HEK293T (cell line): ENCODE measurements around the gene SEMA3C.

ENCODE experiments used
- CTCF ChIA-PET: fragments of 350-600 bp; formaldehyde crosslinking; extraction: SDS; loops from one replicate; lab custom pipeline; 2021; ENCODE audit warnings: antibody characterized with exemption, inconsistent platforms; lab: Yijun Ruan, JAX
- POLR2A ChIA-PET: fragments of 350-600 bp; formaldehyde crosslinking; extraction: SDS; loops from one replicate; lab custom pipeline; 2020; ENCODE audit warnings: antibody characterized with exemption, inconsistent platforms; lab: Yijun Ruan, JAX
- DNase-seq: peaks from one replicate; pipeline ENCODE4 v3.0.0; 2012; ENCODE audit warnings: mixed read lengths; ENCODE audit errors: extremely low spot score
- ARNT ChIP-seq: fragments of 450-650 bp; IDR thresholded peaks from 2 replicates; pipeline ENCODE4 v1.6.1; 2017; ENCODE audit warnings: mild to moderate bottlenecking
- BHLHE40 ChIP-seq: fragments of 450-650 bp; IDR thresholded peaks from 2 replicates; pipeline ENCODE4 v1.6.1; 2016; ENCODE audit warnings: mild to moderate bottlenecking, moderate library complexity, borderline replicate concordance
- CTBP1 ChIP-seq: fragments of 450-650 bp; IDR thresholded peaks from 2 replicates; pipeline ENCODE4 v1.6.1; 2016; ENCODE audit warnings: borderline replicate concordance
- ELF4 ChIP-seq: fragments of 450-650 bp; IDR thresholded peaks from 2 replicates; pipeline ENCODE4 v1.6.1; 2017; ENCODE audit warnings: antibody characterized with exemption
- FOXA1 ChIP-seq: fragments of 450-650 bp; IDR thresholded peaks from 2 replicates; pipeline ENCODE4 v1.6.1; 2016; ENCODE audit warnings: mild to moderate bottlenecking
- FOXK2 ChIP-seq: fragments of 450-650 bp; IDR thresholded peaks from 2 replicates; pipeline ENCODE4 v1.6.1; 2016; ENCODE audit warnings: mild to moderate bottlenecking
- FOXM1 ChIP-seq: fragments of 450-650 bp; IDR thresholded peaks from 2 replicates; pipeline ENCODE4 v1.6.1; 2017; ENCODE audit warnings: mild to moderate bottlenecking, borderline replicate concordance
- HDGF ChIP-seq: fragments of 450-650 bp; IDR thresholded peaks from 2 replicates; pipeline ENCODE4 v1.6.1; 2017; ENCODE audit warnings: antibody characterized with exemption, borderline replicate concordance
- L3MBTL2 ChIP-seq: fragments of 450-650 bp; conservative IDR thresholded peaks from 2 replicates; pipeline ENCODE4 v1.6.1; 2016; ENCODE audit warnings: mild to moderate bottlenecking
- LEF1 ChIP-seq: fragments of 450-650 bp; IDR thresholded peaks from 2 replicates; pipeline ENCODE4 v1.6.1; 2017; ENCODE audit warnings: mild to moderate bottlenecking, borderline replicate concordance
- NFRKB ChIP-seq: fragments of 450-650 bp; IDR thresholded peaks from 2 replicates; pipeline ENCODE4 v1.6.1; 2016; ENCODE audit warnings: mild to moderate bottlenecking, moderate library complexity
- SP1 ChIP-seq: fragments of 450-650 bp; IDR thresholded peaks from 2 replicates; pipeline ENCODE4 v1.6.1; 2017
- SUZ12 ChIP-seq: fragments of 450-650 bp; IDR thresholded peaks from 2 replicates; pipeline ENCODE4 v1.6.1; 2016; ENCODE audit warnings: mild to moderate bottlenecking
- TARDBP ChIP-seq: fragments of 450-650 bp; IDR thresholded peaks from 2 replicates; pipeline ENCODE4 v1.6.1; 2016
- ZNF384 ChIP-seq: fragments of 450-650 bp; IDR thresholded peaks from 2 replicates; pipeline ENCODE4 v1.6.1; 2016
- TF ChIP-seq, protein P1 (sequence below): fragments of 450-650 bp; IDR thresholded peaks from 2 replicates; pipeline ENCODE4 v1.6.1; 2016

SEMA3C gene

DNA sequence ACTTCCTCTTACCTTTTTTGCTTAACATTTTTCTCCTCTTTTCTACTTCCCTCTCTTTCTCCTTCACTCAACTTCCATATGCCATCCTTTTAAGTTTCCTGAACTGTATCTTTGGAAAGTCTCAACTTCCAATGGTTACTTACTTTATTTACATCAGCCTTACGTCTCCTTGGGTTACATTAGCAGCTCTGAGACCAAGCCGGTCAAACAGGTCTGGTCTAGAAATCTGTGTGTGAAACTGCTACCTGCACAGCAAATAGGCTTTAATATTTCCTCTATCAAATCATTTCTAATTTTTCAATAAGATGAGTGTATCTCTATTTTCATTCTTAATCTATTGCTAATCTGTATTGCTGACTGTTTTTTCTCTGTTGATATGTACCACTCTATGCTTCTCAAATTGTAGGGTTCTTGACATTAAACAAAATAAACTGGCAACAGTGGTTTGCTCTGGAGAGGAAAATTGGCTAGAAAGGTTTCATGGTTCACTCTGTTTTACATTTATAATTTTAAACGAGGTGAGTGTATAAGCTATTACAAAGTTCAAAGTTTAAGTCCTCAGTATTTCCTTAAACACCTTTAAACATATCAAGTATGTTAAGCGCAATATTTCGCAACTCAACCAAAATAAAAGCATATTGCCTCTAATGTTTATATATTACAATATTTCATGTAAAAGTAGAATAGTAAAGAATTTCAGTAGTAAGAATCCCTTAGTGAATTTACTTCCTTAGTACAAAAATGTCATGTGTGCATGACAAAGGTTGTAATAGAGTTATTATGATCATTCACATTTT lies 3.6 kb upstream of the SEMA3C start:
- TF ChIP-seq SP1 (no peak), FOXA1 (no peak), ELF4 (no peak), CTBP1 (no peak)
- TF ChIP-seq, protein P1, sequence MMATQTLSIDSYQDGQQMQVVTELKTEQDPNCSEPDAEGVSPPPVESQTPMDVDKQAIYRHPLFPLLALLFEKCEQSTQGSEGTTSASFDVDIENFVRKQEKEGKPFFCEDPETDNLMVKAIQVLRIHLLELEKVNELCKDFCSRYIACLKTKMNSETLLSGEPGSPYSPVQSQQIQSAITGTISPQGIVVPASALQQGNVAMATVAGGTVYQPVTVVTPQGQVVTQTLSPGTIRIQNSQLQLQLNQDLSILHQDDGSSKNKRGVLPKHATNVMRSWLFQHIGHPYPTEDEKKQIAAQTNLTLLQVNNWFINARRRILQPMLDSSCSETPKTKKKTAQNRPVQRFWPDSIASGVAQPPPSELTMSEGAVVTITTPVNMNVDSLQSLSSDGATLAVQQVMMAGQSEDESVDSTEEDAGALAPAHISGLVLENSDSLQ, result no peak
- POLR2A ChIA-PET, result no interaction called here
- no peak for DNase-seq
- CTCF ChIA-PET, result no interaction called here

DNA sequence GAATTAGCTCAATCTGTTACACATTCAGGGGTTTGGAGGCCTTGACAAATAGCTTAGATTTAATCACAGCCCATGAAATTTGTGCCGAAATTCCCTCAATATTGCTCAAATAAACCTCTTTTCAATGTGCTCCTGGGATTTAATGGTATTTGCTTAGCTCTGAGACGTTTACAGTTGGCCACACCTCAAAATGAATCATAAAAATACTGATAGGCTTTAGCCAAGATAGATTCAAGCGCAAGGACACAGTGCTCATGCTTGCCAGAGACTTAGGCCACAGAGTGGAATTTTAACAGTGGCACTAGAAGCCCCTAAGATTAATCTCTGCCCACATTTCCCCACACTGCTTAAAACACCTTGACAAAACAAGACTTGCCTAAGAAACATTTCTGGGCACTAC lies 2.3 kb upstream of the SEMA3C start:
- POLR2A ChIA-PET, result no interaction called here
- no peak for DNase-seq
- CTCF ChIA-PET, result interaction anchor here (0.6 to 2.4 kb wide), 2 partner anchors 11 to 197 kb away, joined by 3 to 6 read pairs; no protein-coding TSS in a partner anchor
- peak; percentile 30; the same call in 1 of the 2 replicates for TF ChIP-seq FOXA1
- TF ChIP-seq FOXK2, result no peak

DNA sequence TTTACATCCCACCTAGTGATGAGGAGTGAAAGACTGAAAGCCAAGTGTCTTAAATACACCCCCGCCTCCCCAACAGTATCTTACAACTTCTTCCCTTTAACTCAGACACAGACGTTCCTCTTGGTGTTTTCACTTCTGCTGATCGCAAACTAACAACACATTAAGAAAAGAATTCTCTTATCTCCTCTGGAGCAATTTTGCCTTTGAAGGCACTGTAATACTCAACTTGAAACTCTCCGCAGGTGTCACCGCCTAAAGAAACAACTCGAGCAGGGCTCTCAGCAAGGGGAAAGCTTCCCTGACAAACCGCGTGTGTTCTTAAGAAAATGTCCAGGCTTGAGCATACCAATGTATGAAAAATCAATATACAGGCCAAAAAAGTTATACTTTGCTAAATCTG lies 452 bp downstream of the SEMA3C start:
- CTCF ChIA-PET, result interaction anchor here (0.6 to 1.7 kb wide), 3 partner anchors 229 to 376 kb away, joined by 3 to 5 read pairs (median 4); no protein-coding TSS in a partner anchor
- POLR2A ChIA-PET, result interaction anchor here (0.7 to 1.9 kb wide), 9 partner anchors 9 to 218 kb away, joined by 3 to 14 read pairs (median 4); no protein-coding TSS in a partner anchor
- no peak for DNase-seq
- TF ChIP-seq ZNF384 (no peak), CTBP1 (no peak), FOXM1 (no peak), HDGF (no peak), FOXK2 (no peak), ELF4 (no peak), NFRKB (no peak), ARNT (no peak), SUZ12 (no peak), TARDBP (no peak), L3MBTL2 (no peak), FOXA1 (no peak), LEF1 (no peak), BHLHE40 (no peak), SP1 (no peak)
- TF ChIP-seq, protein P1, result no peak

DNA sequence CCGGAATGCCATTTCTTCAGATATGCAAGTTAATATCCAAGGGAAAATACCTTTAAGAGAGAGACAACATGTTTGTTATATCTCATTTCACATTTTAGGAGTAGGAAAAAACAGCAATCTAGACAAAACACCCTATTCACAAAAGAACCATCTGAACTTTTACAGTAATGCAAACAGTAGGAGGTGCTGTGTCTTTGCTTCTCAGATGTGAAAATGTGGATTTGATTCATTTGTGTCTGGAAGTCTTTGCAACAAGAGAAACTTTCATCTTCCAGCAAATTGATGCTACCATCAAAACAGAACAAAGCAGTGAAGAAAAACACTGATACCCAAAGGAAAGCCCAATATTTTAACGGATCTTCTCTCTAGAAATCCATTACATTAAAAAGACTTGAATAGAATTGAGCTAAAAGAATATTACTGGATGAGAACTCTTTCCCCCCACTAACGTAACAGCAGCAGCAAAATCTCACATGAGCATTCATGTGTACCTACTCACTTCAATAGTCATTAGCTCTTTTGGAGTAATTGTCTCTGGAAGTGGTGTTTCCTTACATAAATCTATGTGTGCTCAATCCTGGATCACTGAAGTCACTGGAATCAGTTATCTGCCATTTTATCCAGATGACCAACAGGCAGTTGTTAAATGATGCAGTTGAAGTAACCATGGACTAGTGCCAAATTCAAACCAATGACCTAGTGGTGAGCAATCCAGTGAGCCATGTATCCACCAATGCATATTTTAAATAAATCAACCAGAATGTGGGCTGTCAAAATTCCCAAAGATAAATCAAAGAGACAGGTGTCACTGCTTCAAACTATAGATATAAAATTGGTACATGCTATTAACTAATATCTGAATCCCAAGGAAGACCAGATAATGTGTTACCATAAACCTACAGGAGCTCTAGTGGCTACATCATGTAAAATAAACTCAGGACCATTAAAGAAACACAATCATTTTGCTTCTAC lies 1.8 kb downstream of the SEMA3C start:
- TF ChIP-seq FOXK2, result no peak
- TF ChIP-seq, protein P1, result peak; percentile 92
- CTCF ChIA-PET, result interaction anchor here (0.7 to 1.5 kb wide), 2 partner anchors 9 to 93 kb away, joined by 3 to 4 read pairs; no protein-coding TSS in a partner anchor
- POLR2A ChIA-PET, result interaction anchor here (0.8 kb wide), 1 partner anchor 235 kb away, joined by 3 read pairs; no protein-coding TSS in a partner anchor
- no peak for DNase-seq

DNA sequence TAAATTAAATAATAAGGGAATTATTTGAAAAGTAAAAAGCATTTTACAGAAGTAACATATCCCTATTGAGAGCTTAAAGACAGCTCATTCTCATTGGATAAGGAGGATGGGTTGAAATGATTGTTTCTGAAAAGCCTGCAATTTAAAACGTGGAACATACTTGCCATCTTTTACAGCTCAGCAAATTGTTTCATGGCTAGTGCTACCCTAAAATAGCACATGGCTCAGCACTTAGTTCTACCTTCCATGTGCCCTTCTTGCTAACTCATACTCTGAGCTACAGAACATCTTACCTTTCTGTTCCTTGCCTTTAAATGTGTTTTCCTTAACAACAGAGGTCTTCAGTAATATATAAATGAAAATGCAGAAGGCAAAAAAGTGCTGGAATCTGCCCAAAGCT lies 8.6 kb downstream of the SEMA3C start:
- CTCF ChIA-PET, result interaction anchor here (0.7 to 1.2 kb wide), 2 partner anchors 10 to 291 kb away, joined by 6 to 7 read pairs; no protein-coding TSS in a partner anchor
- no peak for DNase-seq
- no peak for TF ChIP-seq SP1
- TF ChIP-seq HDGF, result no peak
- no peak for TF ChIP-seq LEF1
- no peak for TF ChIP-seq TARDBP
- TF ChIP-seq FOXA1, result no peak
- no peak for TF ChIP-seq FOXK2
- no peak for TF ChIP-seq ZNF384
- TF ChIP-seq NFRKB, result no peak
- TF ChIP-seq, protein P1, result no peak
- TF ChIP-seq BHLHE40, result no peak
- TF ChIP-seq ARNT, result no peak
- no peak for TF ChIP-seq FOXM1
- POLR2A ChIA-PET, result interaction anchor here (2.1 kb wide), 1 partner anchor 9 kb away, joined by 14 read pairs; the partner anchor contains the start of gene SEMA3C
